Activated CD4-positive, alpha-beta T cell treated with anti-CD3 and anti-CD28 coated beads for 36 hours (primary cell): ENCODE measurements around the gene INSYN1. TPM values are rescaled to one million over a fixed set of nuclear protein-coding genes. Genes with fewer than 3 reads are reported as not detected.

Experiments
- ATAC-seq: fragments of 200-7000 bp; cut with Tn5 transposase; one replicate; pipeline ENCODE4 v1.10.0; 2021; ENCODE audit warnings: mild to moderate bottlenecking, moderate library complexity
- CTCF ChIA-PET: fragments of 350-600 bp; sonication (Branson Sonifier 250); formaldehyde crosslinking; loops from one replicate; lab custom pipeline; 2021; ENCODE audit warnings: antibody characterized with exemption; lab: Charles Lee
- POLR2A ChIA-PET: fragments of 350-600 bp; sonication (Branson Sonifier 250); formaldehyde crosslinking; loops from one replicate; lab custom pipeline; 2021; ENCODE audit warnings: antibody characterized with exemption, inconsistent platforms; lab: Charles Lee
- DNase-seq: peaks from one replicate; pipeline ENCODE4 v3.0.0-alpha.2; 2020
- H3K27ac Mint-ChIP-seq: one replicate; pipeline ENCODE4 v1.8.0; 2021; ENCODE audit warnings: mixed read lengths
- H3K27me3 Mint-ChIP-seq: one replicate; pipeline ENCODE4 v1.8.0; 2021; ENCODE audit warnings: mixed read lengths
- H3K36me3 Mint-ChIP-seq: one replicate; pipeline ENCODE4 v1.8.0; 2021; ENCODE audit warnings: low read depth, mixed read lengths
- H3K4me1 Mint-ChIP-seq: one replicate; pipeline ENCODE4 v1.8.0; 2021; ENCODE audit warnings: mixed read lengths
- H3K4me3 Mint-ChIP-seq: one replicate; pipeline ENCODE4 v1.8.0; 2021; ENCODE audit warnings: mild to moderate bottlenecking, moderate library complexity, mixed read lengths
- H3K9me3 Mint-ChIP-seq: one replicate; pipeline ENCODE4 v1.8.0; 2021; ENCODE audit warnings: low read depth, mixed read lengths
- intact Hi-C, 2 experiments: fragments of 100-400 bp; cut with DNase I in 1 of 2; cut with micrococcal nuclease in 1 of 2; formaldehyde crosslinking; loops; one replicate each; pipeline versions ENCODE4 v1.14.2 to v1.15.1; 2022 to 2024; cut with DNase I, micrococcal nuclease
- total RNA-seq, 2 experiments: library from RNA; stranded (reverse); gene quantifications; one replicate each; pipeline ENCODE4 v1.2.3, GENCODE V29; 2021

The INSYN1 gene
- total RNA-seq, 2 experiments from 2014 or later: not detected

DNA sequence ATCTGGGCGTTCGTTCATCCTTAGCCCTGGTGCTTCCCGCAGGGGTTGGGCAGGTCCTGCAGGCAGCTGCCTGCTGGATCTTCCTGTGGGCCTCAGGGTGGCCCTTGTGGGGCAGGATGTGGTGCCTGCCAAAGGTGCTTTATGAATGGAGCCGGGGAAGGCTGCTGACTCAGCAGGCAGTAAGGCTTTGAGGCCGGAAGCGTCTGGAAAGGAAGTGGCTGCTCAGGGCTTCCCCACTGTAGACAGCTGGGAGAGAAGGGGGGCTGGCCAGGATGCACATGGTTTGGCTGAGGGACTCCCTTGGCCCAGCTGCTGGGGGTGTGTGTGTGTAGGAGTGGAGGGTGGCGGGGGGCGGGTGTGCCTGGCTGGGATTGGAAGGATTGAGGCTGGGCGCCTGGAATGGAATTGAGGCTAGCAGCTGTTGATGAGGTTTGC is 56.1 kb downstream of the INSYN1 start:
- Mint-ChIP-seq H3K9me3 (no peaks in the 10 kb centered on the region), H3K4me3 (peak overlapping the region; percentile 39), H3K27me3 (peaks cover 44% of the 10 kb centered on the region), H3K27ac (peak overlapping the region; percentile 56), H3K4me1 (peaks cover 25% of the 10 kb centered on the region), H3K36me3 (no peaks in the 10 kb centered on the region)
- ChIA-PET POLR2A (interaction anchor here (0.6 kb wide), 1 partner anchor 51 kb away, joined by 3 read pairs; no protein-coding TSS in a partner anchor), CTCF (interaction anchor here (0.6 to 9.6 kb wide), 8 partner anchors 12 to 456 kb away, joined by 3 to 145 read pairs (median 5); partner anchors contain the start of gene NPTN)
- intact Hi-C loops: loop anchor here (1.0 to 10.0 kb wide), 2 partner anchors 47 to 392 kb away; no protein-coding TSS in a partner anchor
- peak; percentile 90 for DNase-seq
- peak; percentile 96 for ATAC-seq

- no peaks in the 10 kb centered on the region for H3K9me3 Mint-ChIP-seq
- H3K4me3 Mint-ChIP-seq: peak overlapping the region; percentile 39
- ChIA-PET POLR2A (interaction anchor here (0.6 kb wide), 1 partner anchor 51 kb away, joined by 3 read pairs; no protein-coding TSS in a partner anchor), CTCF (interaction anchor here (0.9 to 9.6 kb wide), 7 partner anchors 12 to 456 kb away, joined by 3 to 145 read pairs (median 6); partner anchors contain the start of gene NPTN)
- intact Hi-C loops: loop anchor here (1.0 to 10.0 kb wide), 2 partner anchors 46 to 392 kb away; no protein-coding TSS in a partner anchor
- DNase-seq: no peak
- H3K27ac Mint-ChIP-seq: peak overlapping the region; percentile 56
- H3K36me3 Mint-ChIP-seq: no peaks in the 10 kb centered on the region
- peaks cover 25% of the 10 kb centered on the region for H3K4me1 Mint-ChIP-seq
- H3K27me3 Mint-ChIP-seq: peaks cover 44% of the 10 kb centered on the region
- ATAC-seq: no peak
Measured at GRCh38 chr15:73696641-73697001, 56.5 kb downstream of the INSYN1 start.

DNA sequence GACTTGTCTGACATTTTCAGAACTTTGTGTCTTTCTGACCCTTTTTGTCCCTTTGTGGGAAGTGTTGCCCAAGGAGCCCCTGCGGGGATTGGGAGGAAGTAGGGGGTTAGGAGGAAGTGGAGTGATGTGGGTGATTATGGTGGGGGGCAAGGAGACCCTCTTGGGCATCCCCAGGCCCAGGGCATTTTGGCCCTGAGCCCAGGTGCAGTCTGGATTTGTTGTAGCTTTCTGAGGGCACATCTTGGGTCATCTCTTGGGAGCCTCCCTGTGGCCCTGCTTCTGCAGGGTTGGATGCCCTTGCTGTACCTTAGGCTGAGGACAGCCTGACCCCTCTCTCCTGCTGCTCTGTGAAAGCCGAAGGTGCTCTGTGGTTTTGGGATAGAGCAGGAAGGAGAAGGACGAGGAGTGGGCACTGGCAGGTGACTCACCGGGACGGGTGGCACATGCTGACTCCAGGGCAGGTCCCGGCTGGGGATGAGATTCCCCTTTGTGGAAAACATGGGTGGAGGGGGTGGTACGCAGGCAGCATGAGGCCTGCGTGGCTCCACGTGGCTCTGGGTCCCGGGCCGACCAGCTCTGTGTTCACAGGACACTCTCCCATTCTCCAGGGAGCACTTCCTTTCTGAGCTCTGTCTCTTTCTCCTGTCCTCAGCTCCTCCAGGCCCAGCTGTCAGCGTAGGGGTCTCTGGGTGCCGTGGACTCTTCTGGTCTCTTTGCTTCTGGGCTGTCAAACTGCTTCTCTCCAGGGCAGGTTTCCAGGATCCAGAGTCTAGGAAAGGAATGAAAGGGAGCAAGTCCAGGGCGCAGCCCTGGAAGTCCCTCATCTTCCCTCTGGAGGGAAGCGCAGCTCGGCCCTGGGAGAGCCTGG is 57.1 kb downstream of the INSYN1 start:
- Mint-ChIP-seq H3K27me3 (peaks cover 44% of the 10 kb centered on the region), H3K36me3 (no peaks in the 10 kb centered on the region), H3K4me3 (no peak overlapping the region), H3K27ac (no peak overlapping the region), H3K9me3 (no peaks in the 10 kb centered on the region), H3K4me1 (peaks cover 25% of the 10 kb centered on the region)
- CTCF ChIA-PET: interaction anchor here (0.8 to 9.6 kb wide), 5 partner anchors 11 to 136 kb away, joined by 3 to 145 read pairs (median 4); no protein-coding TSS in a partner anchor
- ATAC-seq (no peak), DNase-seq (no peak)
- intact Hi-C loops: loop anchor here in 1 of 2 experiments (10.0 kb wide), 1 partner anchor 391 kb away; no protein-coding TSS in a partner anchor
- POLR2A ChIA-PET: no interaction called here

- DNase-seq (no peak), ATAC-seq (no peak)
- H3K27me3 Mint-ChIP-seq: peaks cover 41% of the 10 kb centered on the region
- H3K4me1 Mint-ChIP-seq: peaks cover 25% of the 10 kb centered on the region
- no peak overlapping the region for H3K27ac Mint-ChIP-seq
- intact Hi-C loops: loop anchor here in 1 of 2 experiments (10.0 kb wide), 1 partner anchor 390 kb away; no protein-coding TSS in a partner anchor
- ChIA-PET POLR2A (no interaction called here), CTCF (interaction anchor here (0.7 to 9.6 kb wide), 6 partner anchors 9 to 134 kb away, joined by 3 to 145 read pairs (median 4); no protein-coding TSS in a partner anchor)
- H3K9me3 Mint-ChIP-seq: no peaks in the 10 kb centered on the region
- H3K36me3 Mint-ChIP-seq: no peaks in the 10 kb centered on the region
- H3K4me3 Mint-ChIP-seq: no peak overlapping the region
Measured at GRCh38 chr15:73694419-73694818, 58.7 kb downstream of the INSYN1 start.

DNA sequence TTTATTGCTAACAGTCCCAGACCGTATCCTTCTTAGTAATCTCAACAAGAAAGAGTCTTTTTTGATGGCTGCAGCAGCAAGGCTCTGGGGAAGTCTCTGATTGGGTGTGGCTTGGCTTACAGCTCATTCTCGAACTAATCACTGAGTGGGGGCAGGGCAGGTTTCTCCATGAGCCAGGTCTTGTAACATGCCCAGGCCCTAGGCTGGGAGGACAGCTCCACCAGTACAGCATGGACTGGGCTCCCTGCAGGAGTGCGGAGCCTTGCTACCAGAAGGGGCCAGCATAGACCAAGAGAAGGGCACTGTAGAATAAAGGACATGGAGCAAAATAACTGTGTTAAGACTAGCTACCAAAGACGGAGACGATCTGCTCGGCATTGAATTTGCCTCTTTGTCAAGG is 61.8 kb downstream of the INSYN1 start:
- ATAC-seq: no peak
- Mint-ChIP-seq H3K27ac (no peak overlapping the region), H3K9me3 (no peaks in the 10 kb centered on the region), H3K36me3 (no peaks in the 10 kb centered on the region), H3K4me3 (no peak overlapping the region), H3K4me1 (peaks cover 8% of the 10 kb centered on the region), H3K27me3 (peaks cover 40% of the 10 kb centered on the region)
- intact Hi-C loops: loop anchor here in 1 of 2 experiments (10.0 kb wide), 1 partner anchor 387 kb away; no protein-coding TSS in a partner anchor
- ChIA-PET POLR2A (no interaction called here), CTCF (interaction anchor here (0.8 to 2.3 kb wide), 3 partner anchors 14 to 57 kb away, joined by 3 to 16 read pairs (median 7); no protein-coding TSS in a partner anchor)
- DNase-seq: peak; percentile 33

- DNase-seq (no peak), ATAC-seq (no peak)
- ChIA-PET POLR2A (no interaction called here), CTCF (interaction anchor here (0.7 to 1.5 kb wide), 4 partner anchors 11 to 403 kb away, joined by 3 to 5 read pairs (median 4); no protein-coding TSS in a partner anchor)
- no peak overlapping the region for H3K4me3 Mint-ChIP-seq
- no peaks in the 10 kb centered on the region for H3K36me3 Mint-ChIP-seq
- intact Hi-C loops: no loop called here
- peaks cover 42% of the 10 kb centered on the region for H3K27me3 Mint-ChIP-seq
- peaks cover 14% of the 10 kb centered on the region for H3K4me1 Mint-ChIP-seq
- H3K9me3 Mint-ChIP-seq: no peaks in the 10 kb centered on the region
- H3K27ac Mint-ChIP-seq: no peak overlapping the region
Measured at GRCh38 chr15:73688455-73688854, 64.7 kb downstream of the INSYN1 start.

DNA sequence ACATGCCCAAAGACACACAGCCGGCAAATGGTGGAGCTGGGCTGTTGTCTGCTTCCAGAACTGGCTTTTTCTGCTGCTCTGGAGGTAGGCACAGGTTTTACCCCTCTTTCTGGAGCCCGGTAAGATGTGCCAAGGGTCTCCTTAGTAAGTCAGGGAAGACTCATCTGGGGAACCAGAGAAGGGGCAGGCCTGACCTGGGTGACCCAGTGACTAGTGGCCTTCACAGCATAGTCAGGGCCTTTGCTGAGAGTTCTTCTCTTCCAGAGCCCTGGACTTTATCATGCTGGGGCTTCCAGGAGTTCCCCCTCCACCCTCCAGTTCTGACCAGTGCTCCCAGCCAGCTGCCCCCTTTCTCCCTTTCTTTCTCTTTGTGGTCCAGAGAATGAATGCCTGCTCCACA is 65.8 kb downstream of the INSYN1 start:
- H3K4me1 Mint-ChIP-seq: peaks cover 20% of the 10 kb centered on the region

GRCh38 chr15:73686781-73687256 is 66.3 kb downstream of the INSYN1 start:
- ATAC-seq (no peak), DNase-seq (no peak)
- peaks cover 44% of the 10 kb centered on the region for H3K27me3 Mint-ChIP-seq
- H3K4me3 Mint-ChIP-seq: no peak overlapping the region
- no peaks in the 10 kb centered on the region for H3K36me3 Mint-ChIP-seq
- ChIA-PET POLR2A (interaction anchor here (0.9 kb wide), 1 partner anchor 56 kb away, joined by 3 read pairs; no protein-coding TSS in a partner anchor), CTCF (interaction anchor here (0.5 to 2.8 kb wide), 5 partner anchors 13 to 233 kb away, joined by 3 to 18 read pairs (median 6); no protein-coding TSS in a partner anchor)
- peaks cover 20% of the 10 kb centered on the region for H3K4me1 Mint-ChIP-seq
- intact Hi-C loops: no loop called here
- H3K9me3 Mint-ChIP-seq: no peaks in the 10 kb centered on the region
- no peak overlapping the region for H3K27ac Mint-ChIP-seq

More for the DNA sequence above, 65.8 kb downstream of the INSYN1 start:
- no peak overlapping the region for H3K27ac Mint-ChIP-seq
- ATAC-seq (no peak), DNase-seq (no peak)
- CTCF ChIA-PET: interaction anchor here (0.6 to 2.8 kb wide), 6 partner anchors 12 to 53 kb away, joined by 3 to 18 read pairs (median 4); no protein-coding TSS in a partner anchor
- H3K27me3 Mint-ChIP-seq: peaks cover 40% of the 10 kb centered on the region
- POLR2A ChIA-PET: interaction anchor here (0.6 kb wide), 1 partner anchor 69 kb away, joined by 4 read pairs; no protein-coding TSS in a partner anchor
- H3K36me3 Mint-ChIP-seq: no peaks in the 10 kb centered on the region
- no peak overlapping the region for H3K4me3 Mint-ChIP-seq
- H3K9me3 Mint-ChIP-seq: no peaks in the 10 kb centered on the region
- intact Hi-C loops: no loop called here

DNA sequence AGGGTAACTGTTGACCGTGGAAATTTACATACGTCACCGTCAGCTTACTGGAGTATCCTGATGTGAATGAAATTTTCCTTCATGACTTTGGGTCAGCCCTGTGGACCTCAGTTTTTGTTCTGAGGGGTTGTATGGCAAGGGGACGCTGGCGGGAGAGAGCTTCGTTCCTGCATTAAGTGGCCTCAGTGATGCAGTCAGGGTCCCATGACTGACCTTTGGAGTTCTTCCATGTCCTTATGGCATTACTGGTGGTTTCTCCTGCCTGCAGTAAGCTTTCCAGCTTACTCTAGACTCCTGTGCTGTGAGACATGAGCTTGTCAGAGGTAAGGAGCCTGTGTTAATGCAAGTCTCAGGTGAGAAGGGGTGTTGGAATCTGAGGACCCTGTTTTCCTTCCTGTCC is 67.2 kb downstream of the INSYN1 start:
- ChIA-PET POLR2A (interaction anchor here (0.9 kb wide), 1 partner anchor 55 kb away, joined by 3 read pairs; no protein-coding TSS in a partner anchor), CTCF (interaction anchor here (1.6 to 2.8 kb wide), 4 partner anchors 14 to 51 kb away, joined by 6 to 18 read pairs (median 8); no protein-coding TSS in a partner anchor)
- no peak for DNase-seq
- Mint-ChIP-seq H3K4me1 (peaks cover 28% of the 10 kb centered on the region), H3K9me3 (no peaks in the 10 kb centered on the region), H3K4me3 (no peak overlapping the region), H3K27ac (no peak overlapping the region), H3K36me3 (no peaks in the 10 kb centered on the region), H3K27me3 (peaks cover 53% of the 10 kb centered on the region)
- no peak for ATAC-seq
- intact Hi-C loops: no loop called here
